Tibial artery (tissue), 4 donors: ENCODE results near the gene SCFD1.

ENCODE experiments used
- DNase-seq, 2 donors: peaks; one replicate each; pipeline ENCODE4 v3.0.0-alpha.2; 2019
- H3K27ac ChIP-seq, 2 donors: fragments of 200-600 bp; sonication (generic) in 1 of 2; 1 replicate in 1 of 2; 2 replicates in 1 of 2; pipeline ENCODE4 v1.5.1; 2018 to 2019; ENCODE audit warnings: mild to moderate bottlenecking in 1 of 2
- H3K27me3 ChIP-seq, 2 donors: fragments of 200-600 bp; sonication (generic) in 1 of 2; one replicate each; pipeline versions ENCODE4 v1.5.1 to v1.6.0; 2016 to 2019
- H3K36me3 ChIP-seq, 3 donors: fragments of 200-600 bp; sonication (generic) in 2 of 3; one replicate each; pipeline ENCODE4 v1.5.1; 2016 to 2019; ENCODE audit warnings: mild to moderate bottlenecking in 2 of 3
- H3K4me1 ChIP-seq, 4 donors: fragments of 200-600 bp; sonication (generic) in 2 of 4; 1 replicate in 3 of 4; 2 replicates in 1 of 4; pipeline ENCODE4 v1.5.1; 2016 to 2019
- H3K4me3 ChIP-seq, 2 donors: fragments of 200-600 bp; sonication (generic) in 1 of 2; 1 replicate in 1 of 2; 2 replicates in 1 of 2; pipeline ENCODE4 v1.5.1; 2018 to 2019; ENCODE audit warnings: mild to moderate bottlenecking in 2 of 2
- H3K9me3 ChIP-seq, 3 donors: fragments of 200-600 bp; sonication (generic) in 1 of 3; one replicate each; pipeline ENCODE4 v1.5.1; 2016 to 2019
- intact Hi-C: fragments of 100-400 bp; cut with DNase I; formaldehyde crosslinking; loops from one replicate; pipeline ENCODE4 v1.15.0; 2023; ENCODE audit warnings: low total_unique reads
- TF ChIP-seq, protein P1 (sequence below), 2 experiments: fragments of 200-600 bp in 1 of 2; fragments of 450-650 bp in 1 of 2; IDR thresholded peaks; one replicate each; pipeline ENCODE4 v1.5.1; 2017 to 2019; ENCODE audit warnings: antibody characterized with exemption in 2 of 2, mild to moderate bottlenecking in 1 of 2, moderate library complexity in 1 of 2

Gene SCFD1

DNA sequence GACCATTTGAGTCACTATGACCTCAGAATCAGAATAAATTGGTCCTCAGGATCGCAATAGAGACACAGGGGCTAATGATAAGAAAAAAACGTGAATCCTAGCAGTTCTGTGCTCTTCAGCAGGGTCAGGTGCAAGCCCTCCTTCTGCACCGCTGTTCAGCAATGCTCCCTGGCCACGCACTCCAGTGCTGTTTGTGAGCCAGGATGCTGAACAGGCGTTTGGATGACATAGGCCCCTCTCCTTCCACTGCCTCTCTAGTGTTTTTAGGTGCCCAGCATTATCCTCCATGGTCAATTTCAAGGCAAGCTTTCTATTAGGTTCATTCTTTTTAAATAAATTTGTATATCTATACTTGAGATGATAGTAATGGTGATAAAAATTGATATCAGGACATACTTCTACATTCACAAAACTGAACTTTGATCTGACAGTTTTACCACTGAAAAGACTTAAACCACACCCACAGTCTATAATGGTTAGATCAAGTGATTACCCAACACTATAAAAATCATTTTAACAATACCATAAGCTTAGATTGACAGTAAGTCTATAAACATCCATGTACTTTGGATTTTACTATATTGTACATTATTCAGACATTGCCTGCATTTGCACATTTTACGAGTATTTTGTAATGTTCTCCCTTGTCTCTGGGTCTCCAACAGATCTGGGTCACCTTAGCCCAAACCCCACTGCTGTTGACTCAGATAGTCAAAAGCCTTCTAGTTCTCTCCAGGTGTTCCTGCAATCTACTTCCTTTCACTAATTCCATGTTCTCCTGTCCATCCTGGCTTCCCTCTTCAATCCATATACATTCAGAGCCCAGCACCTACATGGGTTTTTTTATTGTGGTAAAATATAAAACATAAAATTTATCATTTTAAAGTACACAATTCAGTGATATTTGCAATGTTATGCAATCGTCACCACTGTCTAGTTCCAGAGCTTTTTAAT is 137.3 kb downstream of the SCFD1 start:
- Histone ChIP-seq H3K36me3 (peaks cover 0 to 6% (median 0%) of the 10 kb centered on the region in 3 donors), H3K4me1 (no peaks in the 10 kb centered on the region), H3K27me3 (no peaks in the 10 kb centered on the region), H3K9me3 (peaks cover 0 to 16% (median 10%) of the 10 kb centered on the region in 3 donors), H3K4me3 (no peak overlapping the region), H3K27ac (no peak overlapping the region)
- no peak for DNase-seq
- intact Hi-C loops = no loop called here
- TF ChIP-seq, protein P1, sequence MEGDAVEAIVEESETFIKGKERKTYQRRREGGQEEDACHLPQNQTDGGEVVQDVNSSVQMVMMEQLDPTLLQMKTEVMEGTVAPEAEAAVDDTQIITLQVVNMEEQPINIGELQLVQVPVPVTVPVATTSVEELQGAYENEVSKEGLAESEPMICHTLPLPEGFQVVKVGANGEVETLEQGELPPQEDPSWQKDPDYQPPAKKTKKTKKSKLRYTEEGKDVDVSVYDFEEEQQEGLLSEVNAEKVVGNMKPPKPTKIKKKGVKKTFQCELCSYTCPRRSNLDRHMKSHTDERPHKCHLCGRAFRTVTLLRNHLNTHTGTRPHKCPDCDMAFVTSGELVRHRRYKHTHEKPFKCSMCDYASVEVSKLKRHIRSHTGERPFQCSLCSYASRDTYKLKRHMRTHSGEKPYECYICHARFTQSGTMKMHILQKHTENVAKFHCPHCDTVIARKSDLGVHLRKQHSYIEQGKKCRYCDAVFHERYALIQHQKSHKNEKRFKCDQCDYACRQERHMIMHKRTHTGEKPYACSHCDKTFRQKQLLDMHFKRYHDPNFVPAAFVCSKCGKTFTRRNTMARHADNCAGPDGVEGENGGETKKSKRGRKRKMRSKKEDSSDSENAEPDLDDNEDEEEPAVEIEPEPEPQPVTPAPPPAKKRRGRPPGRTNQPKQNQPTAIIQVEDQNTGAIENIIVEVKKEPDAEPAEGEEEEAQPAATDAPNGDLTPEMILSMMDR (IDR thresholded peaks at IDR 0.05) = no peak

DNA sequence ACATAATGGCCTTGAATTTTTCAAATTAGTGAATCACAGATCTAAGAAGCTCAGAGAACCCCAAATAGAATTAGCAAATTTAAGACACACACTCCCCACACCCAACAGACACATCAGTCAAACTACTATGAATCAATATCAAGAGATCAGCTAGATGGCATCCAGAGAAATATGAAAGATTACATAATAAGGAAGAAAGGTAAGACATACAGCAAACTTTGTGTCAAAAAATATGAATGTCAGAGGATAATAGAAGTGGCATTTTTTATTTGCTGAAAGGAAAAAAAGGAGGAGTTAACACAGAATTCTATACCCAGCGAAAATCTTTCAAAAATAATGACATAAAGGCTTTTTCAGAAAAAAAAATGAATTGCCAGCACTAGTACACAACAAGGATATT is 141.8 kb downstream of the SCFD1 start:
- Histone ChIP-seq H3K27me3 (no peaks in the 10 kb centered on the region), H3K36me3 (peaks cover 0 to 6% (median 0%) of the 10 kb centered on the region in 3 donors), H3K9me3 (peaks cover 0 to 16% (median 10%) of the 10 kb centered on the region in 3 donors), H3K4me3 (no peak overlapping the region), H3K27ac (no peak overlapping the region), H3K4me1 (no peaks in the 10 kb centered on the region)
- no peak for DNase-seq
- intact Hi-C loops = no loop called here
- TF ChIP-seq, protein P1 (IDR thresholded peaks at IDR 0.05) = no peak

- H3K27me3 ChIP-seq = no peaks in the 10 kb centered on the region
- H3K9me3 ChIP-seq = peaks cover 0 to 16% (median 7%) of the 10 kb centered on the region in 3 donors
- no peak overlapping the region for H3K4me3 ChIP-seq
- no peak for DNase-seq
- H3K27ac ChIP-seq = no peak overlapping the region
- no peaks in the 10 kb centered on the region for H3K4me1 ChIP-seq
- intact Hi-C loops = no loop called here
- H3K36me3 ChIP-seq = peaks cover 0 to 6% (median 0%) of the 10 kb centered on the region in 3 donors
- TF ChIP-seq, protein P1 (IDR thresholded peaks at IDR 0.05) = no peak
Observed at GRCh38 chr14:30767624-30768023, 145.5 kb downstream of the SCFD1 start.

- peaks cover 0 to 3% of the 10 kb centered on the region in 2 donors for H3K27me3 ChIP-seq
- H3K36me3 ChIP-seq = no peaks in the 10 kb centered on the region
- no peak overlapping the region for H3K27ac ChIP-seq
- no peak for DNase-seq
- intact Hi-C loops = no loop called here
- no peaks in the 10 kb centered on the region for H3K4me1 ChIP-seq
- peaks cover 0 to 4% (median 0%) of the 10 kb centered on the region in 3 donors for H3K9me3 ChIP-seq
- TF ChIP-seq, protein P1 (IDR thresholded peaks at IDR 0.05) = no peak
- no peak overlapping the region for H3K4me3 ChIP-seq
Observed at GRCh38 chr14:30768791-30769190, 146.7 kb downstream of the SCFD1 start.

DNA sequence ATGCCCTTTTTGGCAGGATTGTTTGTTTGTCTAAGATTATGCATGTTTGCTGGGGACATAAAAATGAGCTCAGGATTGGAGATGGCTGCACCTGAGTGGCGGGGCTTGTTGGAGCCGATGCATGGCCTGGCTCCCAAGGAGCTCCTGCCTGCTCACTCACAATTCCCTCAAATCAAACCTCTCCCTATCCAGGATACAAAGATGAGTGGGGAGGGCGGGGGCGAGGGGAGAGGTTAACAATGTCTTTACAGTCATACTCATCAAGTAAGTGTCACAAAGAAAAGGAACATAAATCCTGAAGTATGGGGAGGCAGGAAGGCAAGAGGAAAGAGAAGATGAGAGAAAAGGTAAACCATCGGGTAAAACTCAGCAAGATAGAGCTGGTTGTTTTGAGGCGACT is 148.3 kb downstream of the SCFD1 start:
- Histone ChIP-seq H3K27me3 (peaks cover 0 to 3% of the 10 kb centered on the region in 2 donors), H3K9me3 (no peaks in the 10 kb centered on the region), H3K36me3 (no peaks in the 10 kb centered on the region), H3K27ac (no peak overlapping the region), H3K4me3 (no peak overlapping the region), H3K4me1 (no peaks in the 10 kb centered on the region)
- DNase-seq = no peak
- TF ChIP-seq, protein P1 (IDR thresholded peaks at IDR 0.05) = no peak
- intact Hi-C loops = no loop called here
